Adipocyte (in vitro differentiated cells): Measurements from ENCODE around the gene USF2.

ENCODE experiments used
- DNase-seq: peaks from one replicate; pipeline ENCODE4 v3.0.0-alpha.2; 2015; ENCODE audit warnings: low read depth
- H3K27me3 ChIP-seq: replicated peaks from 2 replicates; pipeline ENCODE4 v1.7.0; 2013; ENCODE audit warnings: mild to moderate bottlenecking, low read length, moderate library complexity; ENCODE audit not compliant: control insufficient read depth, insufficient read depth
- H3K36me3 ChIP-seq: 2 replicates; pipeline ENCODE4 v1.7.0; 2013; ENCODE audit warnings: low read length, mild to moderate bottlenecking, moderate library complexity; ENCODE audit not compliant: control insufficient read depth, insufficient read depth, severe bottlenecking
- H3K4me1 ChIP-seq: 2 replicates; pipeline ENCODE4 v1.7.0; 2013; ENCODE audit warnings: mild to moderate bottlenecking, low read length, moderate library complexity; ENCODE audit not compliant: control insufficient read depth, insufficient read depth
- H3K4me3 ChIP-seq: 2 replicates; pipeline ENCODE4 v1.7.0; 2013; ENCODE audit warnings: mild to moderate bottlenecking, low read length, moderate library complexity
- H3K9ac ChIP-seq: 2 replicates; pipeline ENCODE4 v1.7.0; 2013; ENCODE audit warnings: mild to moderate bottlenecking, low read length, moderate library complexity
- H3K9me3 ChIP-seq: 2 replicates; pipeline ENCODE4 v1.7.0; 2013; ENCODE audit warnings: mild to moderate bottlenecking, low read length, moderate library complexity; ENCODE audit not compliant: control insufficient read depth

USF2 gene

DNA sequence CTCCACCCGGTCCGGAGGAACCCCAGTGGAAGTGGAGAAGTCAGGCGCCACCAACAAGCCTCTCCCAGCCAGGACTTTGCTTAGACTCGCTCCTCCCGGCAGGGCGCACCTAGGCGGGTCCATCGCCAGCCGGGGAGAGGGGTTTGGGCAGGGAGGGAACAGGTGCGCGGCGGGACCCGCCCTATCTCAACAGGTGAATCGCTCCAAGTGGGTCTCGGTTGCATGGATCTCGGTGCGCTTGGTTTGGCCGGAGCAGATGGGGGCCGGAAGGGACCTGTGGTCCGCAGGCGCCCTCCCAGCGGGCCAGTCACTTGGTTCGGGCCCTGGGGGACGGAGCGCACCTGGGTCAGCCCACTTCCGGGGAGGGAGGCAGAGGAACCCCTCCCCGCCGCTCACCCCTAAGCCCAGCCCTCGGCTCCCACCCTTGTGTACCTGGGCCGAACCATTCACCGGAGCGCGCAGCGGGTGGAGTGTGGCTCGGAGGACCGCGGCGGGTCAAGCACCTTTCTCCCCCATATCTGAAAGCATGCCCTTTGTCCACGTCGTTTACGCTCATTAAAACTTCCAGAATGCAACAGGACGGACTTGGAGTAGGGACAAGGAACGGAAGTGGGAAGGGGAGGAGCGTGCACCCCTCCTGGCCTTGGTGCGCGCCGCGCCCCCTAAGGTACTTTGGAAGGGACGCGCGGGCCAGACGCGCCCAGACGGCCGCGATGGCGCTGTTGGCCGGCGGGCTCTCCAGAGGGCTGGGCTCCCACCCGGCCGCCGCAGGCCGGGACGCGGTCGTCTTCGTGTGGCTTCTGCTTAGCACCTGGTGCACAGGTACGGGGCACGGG is 20.2 kb upstream of the USF2 start, which contains the start of gene LSR:
Gene LSR (plus strand): TSS at position 693 of the 836 bp plus-strand sequence. CDS start 21 bp downstream, at position 714.
- Histone ChIP-seq H3K9me3 (peaks cover 20% of the 10 kb centered on the region), H3K4me1 (no peaks in the 10 kb centered on the region), H3K9ac (no peak within 1 kb of the TSS), H3K4me3 (no peak within 1 kb of the TSS), H3K27me3 (peaks cover 37% of the 10 kb centered on the region), H3K36me3 (no peaks in the 10 kb centered on the region)
- DNase-seq: no peak

DNA sequence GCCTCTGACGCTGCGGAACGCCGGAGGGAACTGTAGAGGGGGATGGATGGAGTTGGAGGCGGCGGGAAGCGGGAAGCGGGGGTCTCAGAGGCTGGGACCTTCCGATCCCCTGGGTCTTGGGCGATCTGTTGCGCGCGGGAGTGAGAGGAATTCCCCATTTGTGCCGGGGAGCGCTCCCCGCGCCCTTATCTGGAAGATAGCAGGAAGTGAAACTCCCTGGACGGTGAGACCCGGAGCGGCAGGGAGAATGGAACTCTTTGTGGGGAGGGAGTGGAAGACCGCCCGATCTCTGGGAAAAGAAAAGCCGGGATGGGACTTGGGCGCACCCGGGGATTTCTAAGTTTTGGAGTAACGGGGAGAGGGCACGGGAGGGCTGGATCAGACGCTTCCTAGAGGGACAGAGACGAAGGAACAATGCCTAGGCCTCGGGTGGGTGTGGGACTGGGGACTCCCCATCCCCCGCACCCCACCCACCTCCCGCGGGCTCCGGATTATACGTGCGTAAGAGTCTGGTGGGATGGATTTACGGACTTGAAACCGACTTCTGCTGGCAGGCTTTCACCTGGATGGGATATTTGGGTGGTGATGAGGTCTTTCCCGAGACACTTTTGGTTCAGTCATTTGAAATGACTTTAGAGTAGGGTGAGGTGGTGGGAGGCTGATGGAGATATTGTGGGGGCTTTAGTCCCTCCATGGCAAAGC is 19.5 kb upstream of the USF2 start:
- peaks cover 37% of the 10 kb centered on the region for H3K27me3 ChIP-seq
- peaks cover 13% of the 10 kb centered on the region for H3K9me3 ChIP-seq
- no peaks in the 10 kb centered on the region for H3K36me3 ChIP-seq
- H3K4me1 ChIP-seq: no peaks in the 10 kb centered on the region
- no peak overlapping the region for H3K9ac ChIP-seq
- no peak overlapping the region for H3K4me3 ChIP-seq
- DNase-seq: no peak

DNA sequence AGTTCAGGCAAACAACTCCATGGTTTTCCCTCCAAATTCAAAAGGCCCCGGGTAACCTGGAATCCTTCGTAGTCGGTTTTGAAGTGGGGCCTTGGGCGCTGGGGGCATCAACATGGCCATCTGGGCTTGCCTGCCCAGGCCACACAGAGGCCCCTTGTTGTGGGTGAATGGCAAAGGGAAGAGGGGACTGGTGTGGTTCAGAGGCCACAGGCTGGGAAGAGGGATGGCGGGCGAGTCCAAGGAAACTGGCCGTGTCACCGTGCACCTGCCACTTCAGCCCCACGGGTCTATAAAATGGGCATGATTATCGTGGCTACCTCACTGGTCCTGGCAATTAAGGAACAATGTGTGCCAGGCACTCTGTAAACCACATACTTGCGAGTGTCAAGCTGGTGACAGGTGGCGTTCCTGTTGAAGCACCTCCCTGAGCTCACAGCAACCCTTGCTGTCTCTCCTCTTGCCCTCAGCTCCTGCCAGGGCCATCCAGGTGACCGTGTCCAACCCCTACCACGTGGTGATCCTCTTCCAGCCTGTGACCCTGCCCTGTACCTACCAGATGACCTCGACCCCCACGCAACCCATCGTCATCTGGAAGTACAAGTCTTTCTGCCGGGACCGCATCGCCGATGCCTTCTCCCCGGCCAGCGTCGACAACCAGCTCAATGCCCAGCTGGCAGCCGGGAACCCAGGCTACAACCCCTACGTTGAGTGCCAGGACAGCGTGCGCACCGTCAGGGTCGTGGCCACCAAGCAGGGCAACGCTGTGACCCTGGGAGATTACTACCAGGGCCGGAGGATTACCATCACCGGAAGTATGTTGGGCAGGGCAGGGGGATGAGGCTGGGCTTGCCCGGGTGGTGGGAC is 18.7 kb upstream of the USF2 start:
- DNase-seq: no peak
- Histone ChIP-seq H3K9ac (no peak overlapping the region), H3K36me3 (no peaks in the 10 kb centered on the region), H3K4me3 (no peak overlapping the region), H3K4me1 (no peaks in the 10 kb centered on the region), H3K27me3 (peaks cover 37% of the 10 kb centered on the region), H3K9me3 (peaks cover 6% of the 10 kb centered on the region)

DNA sequence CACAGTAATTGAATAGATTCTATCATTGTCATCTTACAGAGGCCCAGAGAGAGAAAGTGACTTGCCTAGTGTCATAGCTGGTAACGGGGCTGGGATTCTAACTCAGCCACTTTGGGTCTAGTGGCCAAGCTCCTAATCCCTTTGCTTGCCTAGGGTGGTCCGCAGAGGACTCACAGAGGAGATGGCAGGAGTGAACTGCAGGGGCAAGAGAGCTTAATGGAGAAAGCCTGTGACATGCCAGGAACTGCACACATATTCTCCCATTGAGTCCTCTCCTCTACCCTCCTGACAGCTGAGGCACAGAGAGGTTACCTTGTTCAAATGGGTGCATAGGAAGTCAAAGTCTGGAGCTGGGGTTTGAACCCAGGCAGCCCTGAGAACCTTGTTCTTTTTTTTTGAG is 17.3 kb upstream of the USF2 start:
- no peaks in the 10 kb centered on the region for H3K36me3 ChIP-seq
- H3K27me3 ChIP-seq: peaks cover 37% of the 10 kb centered on the region
- no peaks in the 10 kb centered on the region for H3K9me3 ChIP-seq
- no peaks in the 10 kb centered on the region for H3K4me1 ChIP-seq
- H3K9ac ChIP-seq: no peak overlapping the region
- H3K4me3 ChIP-seq: no peak overlapping the region
- no peak for DNase-seq

DNA sequence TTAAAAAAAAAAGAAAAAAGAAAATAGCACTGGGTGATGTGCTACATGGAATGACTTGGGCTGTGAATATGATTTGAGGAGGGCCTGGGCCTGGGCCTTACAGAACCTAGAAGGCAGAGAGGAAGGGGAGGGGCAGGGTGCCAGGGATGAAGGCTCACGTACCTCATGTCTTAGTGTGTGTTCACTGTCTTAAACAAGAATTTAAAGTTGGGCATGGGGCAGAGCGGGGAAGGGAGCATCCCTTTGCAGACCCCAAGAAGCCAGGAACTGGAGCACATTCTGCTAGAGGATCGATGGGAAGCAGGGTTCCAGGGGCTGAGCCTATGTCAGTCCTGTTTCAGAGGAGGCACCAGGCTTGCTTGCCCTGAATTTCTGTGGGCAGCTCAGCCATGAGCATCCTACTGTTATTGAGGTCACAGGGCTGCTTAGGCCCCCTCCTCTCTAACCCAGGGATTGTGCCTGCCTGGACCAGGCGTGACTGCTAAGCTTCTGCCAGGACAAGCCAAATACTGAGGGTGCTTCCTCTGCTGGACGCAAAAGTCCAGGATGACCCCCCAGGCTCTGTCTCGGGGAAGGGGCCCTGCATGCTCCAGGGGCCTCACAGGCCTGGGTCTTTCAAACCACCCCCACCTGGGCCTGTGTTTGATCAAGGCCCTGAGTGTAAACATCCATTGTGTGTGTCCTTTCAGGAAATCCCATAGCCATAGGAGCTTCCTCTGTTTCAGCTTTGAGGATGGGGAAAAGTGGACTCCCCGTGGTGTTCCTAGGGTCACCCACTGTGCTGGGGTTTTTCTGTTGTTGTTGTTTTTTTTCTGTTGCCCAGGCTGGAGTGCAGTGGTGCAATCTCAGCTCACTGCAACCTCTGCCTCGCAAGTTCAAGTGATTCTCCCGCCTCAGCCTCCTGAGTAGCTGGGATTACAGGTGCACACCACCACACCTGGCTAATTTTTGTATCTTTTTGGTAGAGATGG is 15.2 kb upstream of the USF2 start:
- H3K9me3 ChIP-seq: no peaks in the 10 kb centered on the region
- no peak overlapping the region for H3K4me3 ChIP-seq
- H3K9ac ChIP-seq: no peak overlapping the region
- H3K36me3 ChIP-seq: no peaks in the 10 kb centered on the region
- peaks cover 41% of the 10 kb centered on the region for H3K27me3 ChIP-seq
- DNase-seq: no peak
- no peaks in the 10 kb centered on the region for H3K4me1 ChIP-seq

DNA sequence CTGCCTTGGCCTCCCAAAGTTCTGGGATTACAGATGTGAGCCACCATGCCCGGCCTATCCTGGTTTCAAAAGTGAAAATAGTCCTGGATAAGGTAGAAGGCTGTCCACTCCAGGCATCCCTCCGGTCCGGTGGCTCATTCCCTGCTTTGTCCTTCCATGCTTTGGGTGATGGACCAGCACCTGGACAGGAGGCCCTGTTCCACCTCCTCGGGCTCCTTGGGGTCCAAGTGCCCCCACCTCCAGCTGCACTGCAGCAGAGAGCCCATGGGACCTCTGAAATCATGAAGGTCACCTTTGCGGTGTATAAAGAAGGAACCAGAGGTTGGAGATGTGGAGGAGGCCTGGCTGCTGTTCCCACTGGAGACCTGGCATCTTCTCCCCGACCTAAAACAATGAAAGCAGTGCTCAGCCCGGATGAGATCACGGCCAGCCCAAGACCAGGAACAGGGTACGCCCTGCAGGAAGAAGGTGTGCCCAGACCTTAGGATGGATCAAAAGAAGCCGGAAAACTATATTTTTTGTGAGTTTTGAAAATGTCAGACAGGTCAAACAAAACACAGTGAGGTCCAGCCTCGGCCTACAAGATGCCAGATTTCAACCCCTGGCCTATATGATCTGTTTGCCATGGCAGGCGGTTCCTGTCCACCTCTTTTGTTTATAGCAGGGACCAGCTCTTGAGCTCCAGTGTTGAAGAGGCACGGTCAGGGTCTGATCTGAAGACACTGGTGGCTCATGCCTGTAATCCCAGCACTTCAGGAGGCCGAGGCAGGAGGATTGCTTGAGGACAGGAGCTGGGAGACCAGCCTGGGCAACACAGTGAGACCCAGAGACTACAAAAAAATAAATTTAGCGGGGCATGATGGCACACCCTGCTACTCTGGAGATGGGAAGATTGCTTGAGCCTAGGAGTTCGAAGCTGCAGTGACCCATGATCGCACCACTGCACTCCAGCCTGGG is 14.1 kb upstream of the USF2 start:
- Histone ChIP-seq H3K9me3 (no peaks in the 10 kb centered on the region), H3K27me3 (peaks cover 34% of the 10 kb centered on the region), H3K36me3 (no peaks in the 10 kb centered on the region), H3K4me1 (no peaks in the 10 kb centered on the region), H3K4me3 (no peak overlapping the region), H3K9ac (no peak overlapping the region)
- DNase-seq: no peak

DNA sequence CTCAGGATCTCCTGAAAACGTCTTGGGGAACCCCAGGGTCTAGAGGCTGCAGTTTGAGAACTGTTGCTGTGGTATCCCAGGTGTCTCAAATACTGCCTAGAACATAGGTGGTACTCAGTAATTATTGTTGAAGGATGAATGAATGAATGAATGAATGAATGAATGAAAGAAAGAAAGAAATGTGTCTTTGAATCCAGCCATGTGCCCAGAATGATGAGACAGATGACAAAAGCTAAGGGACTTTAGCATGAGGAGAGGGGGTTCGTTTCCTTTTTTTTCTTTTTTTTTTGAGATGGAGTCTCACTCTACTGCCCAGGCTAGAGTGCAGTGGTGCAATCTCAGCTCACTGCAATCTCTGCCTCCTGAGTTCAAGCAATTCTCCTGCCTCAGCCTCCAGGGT is 12.2 kb upstream of the USF2 start:
- H3K9ac ChIP-seq: no peak overlapping the region
- H3K27me3 ChIP-seq: peaks cover 20% of the 10 kb centered on the region
- H3K4me3 ChIP-seq: no peak overlapping the region
- H3K9me3 ChIP-seq: no peaks in the 10 kb centered on the region
- H3K4me1 ChIP-seq: no peaks in the 10 kb centered on the region
- no peaks in the 10 kb centered on the region for H3K36me3 ChIP-seq
- no peak for DNase-seq

DNA sequence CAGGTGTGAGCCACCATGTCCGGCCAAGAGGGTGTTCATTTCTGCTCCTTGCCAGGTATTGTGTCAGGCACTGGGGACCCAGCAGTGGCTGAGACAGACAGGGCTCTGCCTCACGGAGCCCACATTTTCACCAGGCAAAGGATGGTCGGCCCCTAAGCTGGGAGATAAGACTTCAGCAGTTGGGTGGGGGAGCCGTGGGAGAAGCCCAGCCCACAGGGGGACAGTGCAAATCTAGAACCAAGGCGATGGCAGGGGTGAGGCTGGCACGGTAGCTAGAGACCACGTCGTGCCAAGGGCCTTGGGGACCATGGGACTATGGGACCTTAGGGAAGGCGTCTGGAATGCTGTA is 11.7 kb upstream of the USF2 start:
- H3K4me1 ChIP-seq: no peaks in the 10 kb centered on the region
- DNase-seq: no peak
- H3K36me3 ChIP-seq: no peaks in the 10 kb centered on the region
- no peak overlapping the region for H3K9ac ChIP-seq
- H3K4me3 ChIP-seq: no peak overlapping the region
- no peaks in the 10 kb centered on the region for H3K9me3 ChIP-seq
- H3K27me3 ChIP-seq: peaks cover 20% of the 10 kb centered on the region

DNA sequence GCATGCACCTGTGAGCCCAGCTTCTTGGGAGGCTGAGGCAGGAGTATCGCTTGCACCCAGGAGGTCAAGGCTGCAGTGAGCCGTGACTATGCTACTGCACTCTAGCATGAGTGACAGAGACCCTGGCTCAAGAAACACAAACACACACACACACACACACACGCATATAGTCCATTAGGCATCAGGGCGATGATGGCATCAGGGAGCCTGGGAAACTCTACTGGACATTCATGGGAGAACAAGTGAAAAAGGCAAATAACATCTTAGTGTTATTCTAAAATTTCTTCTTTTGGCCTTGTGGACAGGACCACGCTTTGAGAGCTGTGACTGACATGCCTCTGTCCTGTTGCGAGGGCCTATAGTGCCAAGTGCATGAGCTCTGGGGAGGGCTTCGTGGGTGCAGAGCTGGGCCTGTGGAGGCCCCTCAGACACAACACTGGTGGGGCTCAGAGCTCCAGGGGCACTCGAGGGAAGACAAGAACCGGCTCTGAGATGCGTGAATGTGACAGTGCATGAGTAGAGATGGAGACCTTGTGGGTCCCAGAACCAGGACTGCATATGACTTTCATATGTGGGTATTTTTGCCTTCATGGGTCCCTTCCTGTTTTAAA is 8.0 kb upstream of the USF2 start:
- no peak overlapping the region for H3K9ac ChIP-seq
- H3K4me3 ChIP-seq: no peak overlapping the region
- DNase-seq: no peak
- peaks cover 11% of the 10 kb centered on the region for H3K4me1 ChIP-seq
- H3K9me3 ChIP-seq: no peaks in the 10 kb centered on the region
- no peaks in the 10 kb centered on the region for H3K36me3 ChIP-seq
- H3K27me3 ChIP-seq: peaks cover 20% of the 10 kb centered on the region
